HCT116 (cell line): Measurements from ENCODE around the gene NGFR. TPM values are rescaled to one million over a fixed set of nuclear protein-coding genes. Genes with fewer than 3 reads are reported as not detected.

Experiments
- ATAC-seq: fragments of 200-7000 bp; cut with Tn5 transposase; 2 replicates; pipeline ENCODE4 v1.9.1; 2020; ENCODE audit warnings: mild to moderate bottlenecking, moderate library complexity
- BruUV-seq: library from RNA; stranded (reverse); fragments of 400-500 nt; replicated peaks from 2 replicates; lab custom pipeline; 2021; lab: Mats Ljungman, UMichigan
- CTCF ChIA-PET: fragments of 300-600 bp; sonication (Branson Sonifier 250); formaldehyde crosslinking; loops from one replicate; lab custom pipeline; 2021; ENCODE audit warnings: antibody characterized with exemption; lab: Charles Lee
- POLR2A ChIA-PET: fragments of 300-600, 350-600 bp; sonication (Branson Sonifier 250); formaldehyde crosslinking; loops from one replicate; lab custom pipeline; 2021; ENCODE audit warnings: antibody characterized with exemption; lab: Charles Lee
- RAD21 ChIA-PET, 2 experiments: fragments of 300-600 bp; sonication (Branson Sonifier 250); formaldehyde crosslinking; loops; one replicate each; lab custom pipeline; 2023; ENCODE audit warnings: low total read pairs in 2 of 2; ENCODE audit not compliant: uncharacterized antibody in 2 of 2, unreplicated experiment in 2 of 2, low non-redundant PET in 1 of 2; lab: Charles Lee
- DNase-seq: peaks from one replicate; pipeline ENCODE4 v3.0.0-alpha.2; 2010; ENCODE audit warnings: low read depth, low spot score
- H2AFZ ChIP-seq: fragments of 200-600 bp; shearing (Covaris generic), sonication (generic); 2 replicates; pipeline ENCODE4 v1.6.1; 2017; ENCODE audit warnings: low read depth, mixed run types, mixed read lengths, antibody characterized with exemption, low read length; ENCODE audit not compliant: poor library complexity, severe bottlenecking
- H3K27ac ChIP-seq: 2 replicates; pipeline ENCODE4 v1.5.1; 2012; ENCODE audit warnings: low read depth, low read length
- H3K27me3 ChIP-seq: fragments of 200-600 bp; sonication (generic); 2 replicates; pipeline ENCODE4 v1.6.1; 2016; ENCODE audit warnings: mixed run types, low read length, mixed read lengths; ENCODE audit not compliant: insufficient read depth
- H3K36me3 ChIP-seq, 2 experiments: fragments of 200-500 bp in 1 of 2; fragments of 200-600 bp in 1 of 2; sonication (Bioruptor generic) in 1 of 2; sonication (generic) in 1 of 2; 2 replicates each; pipeline versions ENCODE4 v1.5.1 to v1.6.1; 2014 to 2016; ENCODE audit warnings: low read length in 2 of 2, inconsistent platforms in 1 of 2, mixed read lengths in 1 of 2, mixed run types in 1 of 2; ENCODE audit not compliant: insufficient read depth in 2 of 2, control insufficient read depth in 1 of 2
- H3K4me1 ChIP-seq, 2 experiments: fragments of 200-600 bp in 1 of 2; sonication (generic) in 1 of 2; 2 replicates each; pipeline versions ENCODE4 v1.5.1 to v1.6.1; 2012 to 2017; ENCODE audit warnings: low read length in 2 of 2, inconsistent platforms in 1 of 2, mild to moderate bottlenecking in 1 of 2, mixed read lengths in 1 of 2, mixed run types in 1 of 2, moderate library complexity in 1 of 2; ENCODE audit not compliant: insufficient read depth in 2 of 2, control insufficient read depth in 1 of 2
- H3K4me2 ChIP-seq: fragments of 200-600 bp; sonication (generic); 2 replicates; pipeline ENCODE4 v1.6.1; 2017; ENCODE audit warnings: mixed run types, low read length, mixed read lengths
- H3K4me3 ChIP-seq, 2 experiments: fragments of 200-600 bp in 1 of 2; sonication (generic) in 1 of 2; replicated peaks in 1 of 2; 2 replicates each; pipeline ENCODE4 v1.5.1; 2011 to 2016; ENCODE audit warnings: low read length in 2 of 2, control low read depth in 1 of 2, low read depth in 1 of 2, mild to moderate bottlenecking in 1 of 2, mixed read lengths in 1 of 2, mixed run types in 1 of 2
- H3K79me2 ChIP-seq: fragments of 200-600 bp; sonication (generic); 2 replicates; pipeline ENCODE4 v1.6.1; 2017; ENCODE audit warnings: mild to moderate bottlenecking, mixed run types, low read length, moderate library complexity, mixed read lengths; ENCODE audit not compliant: insufficient read depth
- H3K9ac ChIP-seq: fragments of 200-600 bp; sonication (generic); 2 replicates; pipeline ENCODE4 v1.6.1; 2016; ENCODE audit warnings: low read length, mixed read lengths
- H3K9me2 ChIP-seq: fragments of 200-600 bp; sonication (generic), shearing (Covaris generic); 2 replicates; pipeline ENCODE4 v1.6.1; 2017; ENCODE audit warnings: mixed run types, mild to moderate bottlenecking, moderate library complexity; ENCODE audit not compliant: insufficient read depth
- H3K9me3 ChIP-seq, 2 experiments: fragments of 200-500 bp in 1 of 2; fragments of 200-600 bp in 1 of 2; sonication (Bioruptor generic) in 1 of 2; sonication (generic) in 1 of 2; 2 replicates each; pipeline ENCODE4 v1.6.1; 2014 to 2017; ENCODE audit warnings: low read length in 2 of 2, mixed read lengths in 2 of 2, inconsistent platforms in 1 of 2, low read depth in 1 of 2, mild to moderate bottlenecking in 1 of 2, mixed run types in 1 of 2, moderate library complexity in 1 of 2; ENCODE audit not compliant: control insufficient read depth in 1 of 2, insufficient read depth in 1 of 2
- H4K20me1 ChIP-seq: fragments of 200-600 bp; sonication (generic), shearing (Covaris generic); 2 replicates; pipeline ENCODE4 v1.6.1; 2017; ENCODE audit warnings: mixed run types, mild to moderate bottlenecking, moderate library complexity; ENCODE audit not compliant: insufficient read depth
- CTCF ChIP-seq, 3 experiments: fragments of 200-600 bp in 1 of 3; sonication (generic) in 1 of 3; IDR thresholded peaks in 2 of 3; conservative IDR thresholded peaks in 1 of 3; 2 replicates each; pipeline ENCODE4 v1.5.1; 2012 to 2017; ENCODE audit warnings: low read depth in 2 of 3, low read length in 2 of 3, antibody characterized with exemption in 1 of 3, borderline replicate concordance in 1 of 3, control low read depth in 1 of 3, mild to moderate bottlenecking in 1 of 3, mixed read lengths in 1 of 3, mixed run types in 1 of 3, moderate library complexity in 1 of 3; ENCODE audit not compliant: insufficient read depth in 1 of 3
- FOSL1 ChIP-seq: IDR thresholded peaks from 2 replicates; pipeline ENCODE4 v1.6.1; 2012; ENCODE audit warnings: low read depth
- JUND ChIP-seq: IDR thresholded peaks from 2 replicates; pipeline ENCODE4 v1.6.1; 2012
- RAD21 ChIP-seq: IDR thresholded peaks from 2 replicates; pipeline ENCODE4 v1.6.1; 2012; ENCODE audit warnings: low read depth, mild to moderate bottlenecking
- SRF ChIP-seq: IDR thresholded peaks from 2 replicates; pipeline ENCODE4 v1.6.1; 2012; ENCODE audit warnings: low read depth
- ZBTB33 ChIP-seq: IDR thresholded peaks from 2 replicates; pipeline ENCODE4 v1.6.1; 2011; ENCODE audit warnings: mild to moderate bottlenecking, low read length, moderate library complexity; ENCODE audit not compliant: insufficient replicate concordance; ENCODE audit errors: extremely low read depth
- intact Hi-C: fragments of 100-400 bp; cut with micrococcal nuclease; formaldehyde crosslinking; loops from 2 replicates; pipeline ENCODE4 v1.10.0; 2022
- total RNA-seq: library from RNA; stranded (reverse); gene quantifications from one replicate; pipeline ENCODE4 v1.2.1, GENCODE V29; 2021; ENCODE audit not compliant: unreplicated experiment

The NGFR gene
- total RNA-seq, 1 experiment from 2014 or later = 6.1 TPM

- TF ChIP-seq CTCF (IDR thresholded peaks at IDR 0.05 in 2 of 3, conservative IDR thresholded peaks at IDR 0.05 in 1 of 3; ENCODE audit: borderline replicate concordance in 1 of 3, insufficient read depth in 1 of 3, low read depth in 2 of 3, low read length in 2 of 3) = peak; percentile 98 to 100 (median 100)
Observed at GRCh38 chr17:49556223-49556943, 61.3 kb downstream of the NGFR start (continued).

- no peaks in the 10 kb centered on the region for H3K9me2 ChIP-seq
- H3K27me3 ChIP-seq = no peaks in the 10 kb centered on the region
- ATAC-seq (peak; percentile 81), DNase-seq (peak; percentile 85)
- H3K9me3 ChIP-seq = no peaks in the 10 kb centered on the region
- POLR2A ChIA-PET = interaction anchor here (0.6 to 1.0 kb wide), 6 partner anchors 8 to 440 kb away, joined by 3 to 4 read pairs (median 3); partner anchors contain the start of gene PHB1
- no peak overlapping the region for H3K4me3 ChIP-seq
- H3K4me1 ChIP-seq = peaks cover 0 to 17% of the 10 kb centered on the region in 2 experiments; a peak in 1 of 4 replicates
- peak overlapping the region; percentile 30 for H2AFZ ChIP-seq
- intact Hi-C loops = loop anchor here (1.0 to 2.0 kb wide), 2 partner anchors 149 to 286 kb away; no protein-coding TSS in a partner anchor
- RAD21 ChIA-PET = interaction anchor here (0.5 to 1.7 kb wide), 9 partner anchors 122 to 192 kb away, joined by 3 to 5 read pairs (median 3); partner anchors contain the start of gene PHB1 (in 2 of the 2)
- peak overlapping the region; percentile 3; the same call in 1 of the 2 replicates for H3K4me2 ChIP-seq
- no peak overlapping the region for H3K9ac ChIP-seq
- CTCF ChIA-PET = interaction anchor here (0.6 to 3.8 kb wide), 51 partner anchors 8 to 560 kb away, joined by 3 to 81 read pairs (median 4); partner anchors contain the start of genes FAM117A, KAT7, PHB1 and SLC35B1
- H4K20me1 ChIP-seq = no peaks in the 10 kb centered on the region
- H3K79me2 ChIP-seq = no peaks in the 10 kb centered on the region
- TF ChIP-seq JUND = no peak
- TF ChIP-seq ZBTB33 = no peak
- TF ChIP-seq SRF = no peak
- TF ChIP-seq FOSL1 = no peak
- peak; percentile 85 to 91 (median 88) for TF ChIP-seq CTCF (IDR thresholded peaks at IDR 0.05 in 2 of 3, conservative IDR thresholded peaks at IDR 0.05 in 1 of 3; ENCODE audit: borderline replicate concordance in 1 of 3, insufficient read depth in 1 of 3, low read depth in 2 of 3, low read length in 2 of 3)
- TF ChIP-seq RAD21 = peak; percentile 85
- H3K36me3 ChIP-seq = no peaks in the 10 kb centered on the region
- H3K27ac ChIP-seq = no peak overlapping the region
- BruUV-seq = no TSS peak
Observed at GRCh38 chr17:49557312-49558024, 62.4 kb downstream of the NGFR start.
